ENCODE measurements around the gene NXPH3.

NXPH3 gene

DNA sequence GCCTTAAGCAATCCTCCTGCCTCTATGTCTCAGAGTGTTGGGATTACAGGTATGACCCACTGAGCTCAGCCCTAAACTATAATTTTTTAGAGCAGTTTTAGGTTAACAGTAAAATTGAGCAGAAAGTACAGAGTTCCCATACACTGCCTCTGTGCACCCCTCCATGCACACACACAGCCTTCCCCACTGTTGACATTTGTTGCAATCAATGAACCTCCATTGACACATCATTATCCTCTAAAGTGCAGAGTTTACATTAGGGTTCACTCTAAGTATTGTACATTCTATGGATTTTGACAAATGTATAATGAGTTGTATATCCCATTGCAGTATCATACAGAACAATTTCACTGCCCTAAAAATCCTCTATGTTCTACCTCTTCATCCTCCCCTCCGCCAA, 45.6 kb upstream of the NXPH3 start:
- no peaks in the 10 kb centered on the region for H3K27me3 ChIP-seq (ENCODE audit: insufficient read depth, low read length, poor library complexity, severe bottlenecking)

DNA sequence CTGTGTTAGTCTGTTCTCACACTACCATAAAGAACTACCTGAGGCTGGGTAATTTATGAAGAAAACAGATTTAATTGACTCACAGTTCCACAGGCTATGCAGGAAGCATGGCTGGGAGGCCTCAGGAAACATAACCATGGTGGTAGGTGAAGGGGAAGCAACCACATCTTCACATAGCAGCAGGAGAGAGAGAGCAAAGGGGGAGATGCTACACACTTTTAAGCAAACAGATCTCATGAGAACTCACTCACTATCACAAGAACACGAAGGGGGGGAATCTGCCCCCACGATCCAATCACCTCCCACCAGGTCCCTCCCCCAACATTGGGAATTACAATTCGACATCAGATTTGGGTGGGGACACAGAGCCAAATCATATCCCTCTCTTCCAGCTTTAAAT, 31.8 kb upstream of the NXPH3 start:
- Histone ChIP-seq H3K4me1 (ENCODE audit: insufficient read depth, low read length, poor library complexity, severe bottlenecking) (peaks cover 3% of the 10 kb centered on the region), H4K20me1 (ENCODE audit: insufficient read depth, low read length, poor library complexity, severe bottlenecking) (no peaks in the 10 kb centered on the region), H3K27me3 (ENCODE audit: insufficient read depth, low read length, poor library complexity, severe bottlenecking) (no peaks in the 10 kb centered on the region), H3K36me3 (ENCODE audit: insufficient read depth, low read length) (no peaks in the 10 kb centered on the region), H3K79me2 (ENCODE audit: insufficient read depth, low read length) (no peaks in the 10 kb centered on the region), H3K9ac (ENCODE audit: low read depth, low read length, poor library complexity, severe bottlenecking) (no peak overlapping the region), H3K9me2 (replicated peaks; ENCODE audit: low read depth, low read length) (no peaks in the 10 kb centered on the region), H3K4me2 (ENCODE audit: low read depth, low read length, poor library complexity, severe bottlenecking) (no peak overlapping the region), H3F3A (ENCODE audit: low read depth) (no peaks in the 10 kb centered on the region), H2AFZ (ENCODE audit: low read length) (no peak overlapping the region), H3K9me3 (ENCODE audit: insufficient read depth, low read depth, low read length) (peaks cover 9% of the 10 kb centered on the region; the same call in 1 of the 2 replicates), H3K4me3 (ENCODE audit: low read length, poor library complexity, severe bottlenecking) (no peak overlapping the region)
- TF ChIP-seq, protein P1, sequence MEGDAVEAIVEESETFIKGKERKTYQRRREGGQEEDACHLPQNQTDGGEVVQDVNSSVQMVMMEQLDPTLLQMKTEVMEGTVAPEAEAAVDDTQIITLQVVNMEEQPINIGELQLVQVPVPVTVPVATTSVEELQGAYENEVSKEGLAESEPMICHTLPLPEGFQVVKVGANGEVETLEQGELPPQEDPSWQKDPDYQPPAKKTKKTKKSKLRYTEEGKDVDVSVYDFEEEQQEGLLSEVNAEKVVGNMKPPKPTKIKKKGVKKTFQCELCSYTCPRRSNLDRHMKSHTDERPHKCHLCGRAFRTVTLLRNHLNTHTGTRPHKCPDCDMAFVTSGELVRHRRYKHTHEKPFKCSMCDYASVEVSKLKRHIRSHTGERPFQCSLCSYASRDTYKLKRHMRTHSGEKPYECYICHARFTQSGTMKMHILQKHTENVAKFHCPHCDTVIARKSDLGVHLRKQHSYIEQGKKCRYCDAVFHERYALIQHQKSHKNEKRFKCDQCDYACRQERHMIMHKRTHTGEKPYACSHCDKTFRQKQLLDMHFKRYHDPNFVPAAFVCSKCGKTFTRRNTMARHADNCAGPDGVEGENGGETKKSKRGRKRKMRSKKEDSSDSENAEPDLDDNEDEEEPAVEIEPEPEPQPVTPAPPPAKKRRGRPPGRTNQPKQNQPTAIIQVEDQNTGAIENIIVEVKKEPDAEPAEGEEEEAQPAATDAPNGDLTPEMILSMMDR (conservative IDR thresholded peaks at IDR 0.05; ENCODE audit: low read length), result no peak
- no peak for TF ChIP-seq EZH2phosphoT487 (IDR thresholded peaks at IDR 0.05; ENCODE audit: borderline replicate concordance)

More for the DNA sequence above, 45.6 kb upstream of the NXPH3 start:
- Histone ChIP-seq H3K4me2 (ENCODE audit: low read depth, low read length, poor library complexity, severe bottlenecking) (no peak overlapping the region), H4K20me1 (ENCODE audit: insufficient read depth, low read length, poor library complexity, severe bottlenecking) (no peaks in the 10 kb centered on the region), H2AFZ (ENCODE audit: low read length) (no peak overlapping the region), H3K4me3 (ENCODE audit: low read length, poor library complexity, severe bottlenecking) (no peak overlapping the region), H3K9ac (ENCODE audit: low read depth, low read length, poor library complexity, severe bottlenecking) (no peak overlapping the region), H3F3A (ENCODE audit: low read depth) (no peaks in the 10 kb centered on the region), H3K79me2 (ENCODE audit: insufficient read depth, low read length) (no peaks in the 10 kb centered on the region), H3K36me3 (ENCODE audit: insufficient read depth, low read length) (no peaks in the 10 kb centered on the region), H3K9me3 (ENCODE audit: insufficient read depth, low read depth, low read length) (no peaks in the 10 kb centered on the region), H3K4me1 (ENCODE audit: insufficient read depth, low read length, poor library complexity, severe bottlenecking) (no peaks in the 10 kb centered on the region), H3K9me2 (replicated peaks; ENCODE audit: low read depth, low read length) (no peaks in the 10 kb centered on the region)
- TF ChIP-seq, protein P1 (conservative IDR thresholded peaks at IDR 0.05; ENCODE audit: low read length), result no peak
- TF ChIP-seq EZH2phosphoT487 (IDR thresholded peaks at IDR 0.05; ENCODE audit: borderline replicate concordance), result no peak

DNA sequence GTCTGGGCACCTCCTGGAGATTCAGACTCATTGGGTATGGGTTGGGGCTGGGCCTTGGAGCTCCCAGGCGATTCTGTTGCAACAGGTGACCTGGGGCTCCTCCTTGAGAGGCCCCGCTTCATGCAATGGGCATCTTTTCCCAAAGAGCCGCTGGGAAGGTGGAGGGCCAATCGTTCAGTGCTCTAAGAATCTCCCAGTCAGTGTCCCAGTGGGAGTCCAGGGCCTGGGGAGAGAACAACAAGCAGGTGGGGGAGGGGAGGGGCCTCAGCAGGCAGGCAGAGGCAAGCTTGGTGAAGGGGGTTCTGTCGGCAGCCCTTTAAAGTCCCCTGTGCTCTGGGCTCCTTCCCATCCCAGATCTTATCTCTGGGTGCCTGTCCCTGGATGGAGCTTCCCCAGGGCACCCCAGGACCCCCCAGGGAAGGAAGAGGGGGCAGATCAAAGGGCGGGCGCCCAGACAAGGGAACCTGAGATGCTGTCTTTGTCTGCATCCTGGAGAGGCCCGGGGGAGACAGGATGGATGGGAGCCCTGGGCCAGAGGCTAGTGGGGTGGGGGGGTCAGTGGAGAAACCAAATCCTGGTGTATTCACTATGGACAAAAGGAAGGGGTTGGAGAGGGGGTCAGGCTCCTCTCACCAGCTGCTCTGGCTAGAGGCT, 30.5 kb upstream of the NXPH3 start:
- H3K4me3 ChIP-seq (ENCODE audit: low read length, poor library complexity, severe bottlenecking), result no peak overlapping the region
- H3K9me3 ChIP-seq (ENCODE audit: insufficient read depth, low read depth, low read length), result peaks cover 9% of the 10 kb centered on the region; the same call in 1 of the 2 replicates
- H3K79me2 ChIP-seq (ENCODE audit: insufficient read depth, low read length), result no peaks in the 10 kb centered on the region
- no peaks in the 10 kb centered on the region for H3K27me3 ChIP-seq (ENCODE audit: insufficient read depth, low read length, poor library complexity, severe bottlenecking)
- H3F3A ChIP-seq (ENCODE audit: low read depth), result no peaks in the 10 kb centered on the region
- TF ChIP-seq, protein P1 (conservative IDR thresholded peaks at IDR 0.05; ENCODE audit: low read length), result no peak
- TF ChIP-seq EZH2phosphoT487 (IDR thresholded peaks at IDR 0.05; ENCODE audit: borderline replicate concordance), result no peak
- no peaks in the 10 kb centered on the region for H4K20me1 ChIP-seq (ENCODE audit: insufficient read depth, low read length, poor library complexity, severe bottlenecking)
- H3K9me2 ChIP-seq (replicated peaks; ENCODE audit: low read depth, low read length), result no peaks in the 10 kb centered on the region
- H3K9ac ChIP-seq (ENCODE audit: low read depth, low read length, poor library complexity, severe bottlenecking), result no peak overlapping the region
- H2AFZ ChIP-seq (ENCODE audit: low read length), result no peak overlapping the region
- peaks cover 7% of the 10 kb centered on the region for H3K4me1 ChIP-seq (ENCODE audit: insufficient read depth, low read length, poor library complexity, severe bottlenecking)
- H3K36me3 ChIP-seq (ENCODE audit: insufficient read depth, low read length), result no peaks in the 10 kb centered on the region
- no peak overlapping the region for H3K4me2 ChIP-seq (ENCODE audit: low read depth, low read length, poor library complexity, severe bottlenecking)

Data from Loucy (cell line).